H1 (cell line): ENCODE results near the gene LTBP1. TPM values are rescaled to one million over a fixed set of nuclear protein-coding genes. Genes with fewer than 3 reads are reported as not detected.

ENCODE experiments used
- CTCF ChIA-PET: fragments of 300-600 bp; sonication (Branson Sonifier 250); formaldehyde crosslinking; loops from one replicate; lab custom pipeline; 2021; ENCODE audit not compliant: partially characterized antibody; lab: Charles Lee
- POLR2A ChIA-PET: fragments of 300-600 bp; sonication (Branson Sonifier 250); formaldehyde crosslinking; loops from one replicate; lab custom pipeline; 2021; ENCODE audit warnings: inconsistent platforms; ENCODE audit not compliant: partially characterized antibody; lab: Charles Lee
- DNase-seq, 2 experiments: peaks; one replicate each; pipeline versions ENCODE4 v3.0.0 to v3.0.0-alpha.2; 2010 to 2022; ENCODE audit warnings: low spot score in 2 of 2, low read depth in 1 of 2, mixed read lengths in 1 of 2
- FAIRE-seq: peaks from 2 replicates; lab custom pipeline; 2011; peaks lifted over from hg19 to GRCh38; lab: Jason Lieb, UNC
- H2AFZ ChIP-seq: 2 replicates; pipeline ENCODE4 v1.8.1; 2012; ENCODE audit warnings: low read length, inconsistent platforms
- H2AK5ac ChIP-seq: 2 replicates; pipeline ENCODE4 v1.6.1; 2013; ENCODE audit warnings: low read depth, low read length
- H2BK120ac ChIP-seq: replicated peaks from 2 replicates; pipeline ENCODE3; 2013; ENCODE audit warnings: low read depth, low read length, inconsistent platforms
- H2BK12ac ChIP-seq: 2 replicates; pipeline ENCODE4 v1.6.1; 2013; ENCODE audit warnings: low read depth, low read length
- H2BK15ac ChIP-seq: 2 replicates; pipeline ENCODE4 v1.6.1; 2013; ENCODE audit warnings: low read length
- H2BK20ac ChIP-seq: 2 replicates; pipeline ENCODE4 v1.6.1; 2013; ENCODE audit warnings: low read length
- H2BK5ac ChIP-seq: 2 replicates; pipeline ENCODE4 v1.6.1; 2013; ENCODE audit warnings: low read depth, low read length
- H3K14ac ChIP-seq: 2 replicates; pipeline ENCODE4 v1.6.1; 2013; ENCODE audit warnings: inconsistent platforms; ENCODE audit not compliant: insufficient read length
- H3K18ac ChIP-seq: 2 replicates; pipeline ENCODE4 v1.6.1; 2013; ENCODE audit warnings: low read length; ENCODE audit errors: extremely low read depth
- H3K23ac ChIP-seq: 2 replicates; pipeline ENCODE4 v1.6.1; 2013; ENCODE audit warnings: inconsistent platforms; ENCODE audit not compliant: insufficient read length
- H3K23me2 ChIP-seq: 2 replicates; pipeline ENCODE4 v1.6.1; 2013; ENCODE audit warnings: low read depth, low read length
- H3K27ac ChIP-seq: 2 replicates; pipeline ENCODE4 v1.6.1; 2011; ENCODE audit warnings: low read depth, low read length, inconsistent platforms
- H3K27me3 ChIP-seq, 4 experiments: replicated peaks in 1 of 4; 1 replicate in 1 of 4; 2 replicates in 3 of 4; pipeline versions ENCODE4 v1.6.1 to v1.8.1; 2011 to 2013; ENCODE audit warnings: low read length in 3 of 4, mild to moderate bottlenecking in 3 of 4, inconsistent platforms in 2 of 4, mixed read lengths in 2 of 4, moderate library complexity in 1 of 4; ENCODE audit not compliant: control insufficient read depth in 3 of 4, insufficient read depth in 3 of 4; ENCODE audit errors: extremely low read depth in 1 of 4
- H3K36me3 ChIP-seq, 4 experiments: 2 replicates each; pipeline versions ENCODE4 v1.6.1 to v1.8.1; 2011 to 2013; ENCODE audit warnings: mild to moderate bottlenecking in 4 of 4, low read length in 3 of 4, moderate library complexity in 2 of 4, control low read depth in 1 of 4, inconsistent platforms in 1 of 4; ENCODE audit not compliant: insufficient read depth in 4 of 4, control insufficient read depth in 2 of 4
- H3K4ac ChIP-seq: replicated peaks from 2 replicates; pipeline ENCODE3; 2013; ENCODE audit warnings: low read length, low read depth, mixed read lengths, inconsistent platforms; ENCODE audit not compliant: insufficient read length
- H3K4me1 ChIP-seq, 4 experiments: replicated peaks in 1 of 4; 1 replicate in 1 of 4; 2 replicates in 3 of 4; pipeline versions ENCODE4 v1.6.1 to v1.8.1; 2011 to 2013; ENCODE audit warnings: low read length in 3 of 4, inconsistent platforms in 2 of 4, mixed read lengths in 1 of 4; ENCODE audit not compliant: insufficient read depth in 4 of 4, control insufficient read depth in 3 of 4
- H3K4me2 ChIP-seq, 2 experiments: 2 replicates each; pipeline versions ENCODE4 v1.6.1 to v1.8.1; 2011 to 2013; ENCODE audit warnings: low read depth in 2 of 2, low read length in 2 of 2, control low read depth in 1 of 2, inconsistent platforms in 1 of 2, mild to moderate bottlenecking in 1 of 2; ENCODE audit not compliant: insufficient read depth in 1 of 2
- H3K4me3 ChIP-seq, 4 experiments: fragments of 200-600, 300-600 bp in 1 of 4; sonication (generic), shearing (Covaris generic), sonication (Bioruptor Twin) in 1 of 4; 2 replicates each; pipeline versions ENCODE4 v1.5.1 to v1.8.1; 2011 to 2016; ENCODE audit warnings: low read length in 4 of 4, low read depth in 3 of 4, control low read depth in 2 of 4, inconsistent platforms in 2 of 4, mild to moderate bottlenecking in 2 of 4, mixed read lengths in 1 of 4, moderate library complexity in 1 of 4; ENCODE audit not compliant: insufficient read depth in 2 of 4; ENCODE audit errors: extremely low read depth in 1 of 4
- H3K56ac ChIP-seq: replicated peaks from 2 replicates; pipeline ENCODE3; 2013; ENCODE audit warnings: low read depth, mild to moderate bottlenecking, mixed read lengths, low read length, inconsistent platforms; ENCODE audit not compliant: insufficient read length
- H3K79me1 ChIP-seq: 2 replicates; pipeline ENCODE4 v1.6.1; 2013; ENCODE audit warnings: low read depth, low read length, control low read depth
- H3K79me2 ChIP-seq, 2 experiments: 2 replicates each; pipeline versions ENCODE4 v1.6.1 to v1.8.1; 2012 to 2013; ENCODE audit warnings: low read length in 2 of 2, mild to moderate bottlenecking in 2 of 2, inconsistent platforms in 1 of 2; ENCODE audit not compliant: insufficient read depth in 2 of 2, control insufficient read depth in 1 of 2
- H3K9ac ChIP-seq, 4 experiments: replicated peaks in 1 of 4; 1 replicate in 1 of 4; 2 replicates in 3 of 4; pipeline versions ENCODE4 v1.6.1 to v1.8.1; 2011 to 2013; ENCODE audit warnings: low read depth in 3 of 4, low read length in 3 of 4, control low read depth in 2 of 4, mild to moderate bottlenecking in 2 of 4, moderate library complexity in 2 of 4, inconsistent platforms in 1 of 4; ENCODE audit errors: extremely low read depth in 1 of 4
- H3K9me3 ChIP-seq, 2 experiments: 2 replicates each; pipeline versions ENCODE4 v1.6.1 to v1.8.1; 2012 to 2013; ENCODE audit warnings: mild to moderate bottlenecking in 2 of 2, moderate library complexity in 2 of 2, control low read depth in 1 of 2, inconsistent platforms in 1 of 2, low read depth in 1 of 2, low read length in 1 of 2, mixed read lengths in 1 of 2; ENCODE audit not compliant: insufficient read depth in 2 of 2
- H4K20me1 ChIP-seq, 2 experiments: replicated peaks in 1 of 2; 2 replicates each; pipeline versions ENCODE3 to v1.8.1; 2011 to 2013; ENCODE audit warnings: inconsistent platforms in 2 of 2, low read length in 2 of 2, mild to moderate bottlenecking in 1 of 2; ENCODE audit not compliant: insufficient read depth in 2 of 2, control insufficient read depth in 1 of 2
- H4K5ac ChIP-seq: 2 replicates; pipeline ENCODE4 v1.6.1; 2013; ENCODE audit warnings: low read length, low read depth, mixed read lengths, inconsistent platforms; ENCODE audit not compliant: insufficient read length
- H4K8ac ChIP-seq: 2 replicates; pipeline ENCODE4 v1.8.0; 2013; ENCODE audit warnings: mild to moderate bottlenecking, moderate library complexity, low read length, inconsistent platforms; ENCODE audit not compliant: insufficient read depth; ENCODE audit errors: extremely low read depth
- H4K91ac ChIP-seq: replicated peaks from 2 replicates; pipeline ENCODE3; 2013; ENCODE audit warnings: low read length, mixed read lengths, inconsistent platforms; ENCODE audit not compliant: insufficient read length
- CHD1 ChIP-seq: IDR thresholded peaks from 2 replicates; pipeline ENCODE4 v1.6.1; 2012; ENCODE audit warnings: low read depth, low read length, improper control_type of control experiment
- EZH2 ChIP-seq: fragments of 200-600 bp; sonication (generic); IDR thresholded peaks from 2 replicates; pipeline ENCODE4 v1.7.1; 2012; ENCODE audit warnings: low read depth, mild to moderate bottlenecking, moderate library complexity, low read length, inconsistent platforms; ENCODE audit not compliant: severe bottlenecking
- FOSL1 ChIP-seq: IDR thresholded peaks from 2 replicates; pipeline ENCODE4 v1.6.1; 2011; ENCODE audit warnings: mild to moderate bottlenecking, low read depth, low read length, moderate library complexity; ENCODE audit not compliant: insufficient read depth
- KDM1A ChIP-seq: fragments of 200-600, 300-600 bp; sonication (generic); IDR thresholded peaks from 2 replicates; pipeline ENCODE4 v1.7.1; 2016; ENCODE audit warnings: mild to moderate bottlenecking, low read length, borderline replicate concordance
- SAP30 ChIP-seq: fragments of 300-600 bp; sonication (generic); IDR thresholded peaks from 2 replicates; pipeline ENCODE4 v1.7.1; 2012; ENCODE audit warnings: low read length, moderate library complexity, mild to moderate bottlenecking, inconsistent platforms; ENCODE audit not compliant: insufficient read depth, insufficient replicate concordance
- SUZ12 ChIP-seq: fragments of 200-600 bp; sonication (generic); IDR thresholded peaks from 2 replicates; pipeline ENCODE4 v1.6.1; 2012; ENCODE audit warnings: mild to moderate bottlenecking, inconsistent platforms, low read length, moderate library complexity, mixed read lengths
- TAF1 ChIP-seq: IDR thresholded peaks from 2 replicates; pipeline ENCODE4 v1.6.1; 2011; ENCODE audit warnings: mild to moderate bottlenecking, low read depth, low read length
- WGBS, 2 experiments: shearing (Covaris generic) in 1 of 2; methylation state at CpG; one replicate each; pipeline versions ENCODE4 v1.1.6 to v1.1.7; 2013 to 2015; ENCODE audit warnings: low lambda C conversion rate in 2 of 2, mixed read lengths in 2 of 2, inconsistent platforms in 1 of 2, low coverage in 1 of 2, missing lambda C conversion rate in 1 of 2; ENCODE audit not compliant: insufficient replicate concordance in 2 of 2, insufficient coverage in 1 of 2, insufficient read length in 1 of 2; ENCODE audit errors: extremely low coverage in 1 of 2, missing lambda C conversion rate in 1 of 2; 5-methylcytosine and 5-hydroxymethylcytosine counted together
- polyA plus RNA-seq, 7 experiments: library from polyadenylated mRNA; depleted of rRNA in 3 of 7; stranded (reverse) in 5 of 7; unstranded in 2 of 7; fragments of >200 nt in 5 of 7; fragments of 200-250 nt in 2 of 7; gene quantifications; 1 replicate in 5 of 7; 2 replicates in 1 of 7; 4 replicates in 1 of 7; pipeline versions ENCODE4 v1.2.1 to v1.2.3, GENCODE V29; 2011 to 2013; ENCODE audit warnings: missing spikeins in 2 of 7, mixed read lengths in 2 of 7
- total RNA-seq: library from RNA; stranded (reverse); fragmentation: NEBNext Ultra II Directional; extraction: Animal tissue kit (Norgen Biotek cat#: 25700); gene quantifications from 2 replicates; pipeline ENCODE4 v1.2.1, GENCODE V29; 2021

Gene LTBP1
- total and polyA plus RNA-seq, 2 of the 8 experiments (the other 6 are each of a cell fraction or from before 2014, with no cell fraction given), result 15.4 to 24.7 TPM

- H3K4me1 ChIP-seq, result no peaks in the 10 kb centered on the region
- no peak for TF ChIP-seq TAF1
- TF ChIP-seq SAP30, result no peak
- no peak for TF ChIP-seq FOSL1
- no peak for TF ChIP-seq CHD1
- no peak for TF ChIP-seq KDM1A
- TF ChIP-seq EZH2, result no peak
- no peak for TF ChIP-seq SUZ12
- DNase-seq (no peak), FAIRE-seq (no peak)
- H3K9me3 ChIP-seq, result no peaks in the 10 kb centered on the region
- no peaks in the 10 kb centered on the region for H3K36me3 ChIP-seq
- no peak overlapping the region for H2BK120ac ChIP-seq
- no peak overlapping the region for H2BK5ac ChIP-seq
- no peak overlapping the region for H3K4me3 ChIP-seq
- no peaks in the 10 kb centered on the region for H4K20me1 ChIP-seq
- no peaks in the 10 kb centered on the region for H3K27me3 ChIP-seq
- H2BK20ac ChIP-seq, result no peak overlapping the region
- H3K79me2 ChIP-seq, result no peaks in the 10 kb centered on the region
- no peak overlapping the region for H3K4ac ChIP-seq
- H2AFZ ChIP-seq, result no peak overlapping the region
- H3K27ac ChIP-seq, result no peak overlapping the region
- H3K18ac ChIP-seq, result no peak overlapping the region
- H3K14ac ChIP-seq, result no peak overlapping the region
- no peak overlapping the region for H3K23ac ChIP-seq
- H3K79me1 ChIP-seq, result no peaks in the 10 kb centered on the region
- H2BK12ac ChIP-seq, result no peak overlapping the region
- H4K91ac ChIP-seq, result no peak overlapping the region
- no peak overlapping the region for H4K8ac ChIP-seq
- H3K23me2 ChIP-seq, result no peaks in the 10 kb centered on the region
- no peak overlapping the region for H2BK15ac ChIP-seq
- WGBS, 2 experiments, result 94% methylated on average over 4 of the region's 4 CpGs; no CpG with 5 or more reads in 1 of the 2 experiments
- ChIA-PET POLR2A (no interaction called here), CTCF (no interaction called here)
- no peak overlapping the region for H4K5ac ChIP-seq
- no peak overlapping the region for H2AK5ac ChIP-seq
- H3K9ac ChIP-seq, result no peak overlapping the region
- no peak overlapping the region for H3K56ac ChIP-seq
- no peak overlapping the region for H3K4me2 ChIP-seq
Measured at GRCh38 chr2:33272001-33272400, 325.2 kb downstream of the LTBP1 start.
